Fibroblast of pulmonary artery (primary cell): ENCODE data around the gene RBM6.
A peak's percentile ranks its signal among the peaks of the same experiment; 100 is the strongest.

Experiments
- DNase-seq: peaks from one replicate; pipeline ENCODE4 v3.0.0-alpha.2; 2010; ENCODE audit warnings: low read depth
- H3K4me3 ChIP-seq: replicated peaks from 2 replicates; pipeline ENCODE4 v1.5.1; 2011; ENCODE audit warnings: low read depth, mild to moderate bottlenecking, control low read depth, low read length, moderate library complexity
- TF ChIP-seq, protein P1 (sequence below): IDR thresholded peaks from 2 replicates; pipeline ENCODE4 v1.5.1; 2011; ENCODE audit warnings: mild to moderate bottlenecking, control low read depth, low read length, inconsistent platforms; ENCODE audit errors: missing control alignments

Gene RBM6

DNA sequence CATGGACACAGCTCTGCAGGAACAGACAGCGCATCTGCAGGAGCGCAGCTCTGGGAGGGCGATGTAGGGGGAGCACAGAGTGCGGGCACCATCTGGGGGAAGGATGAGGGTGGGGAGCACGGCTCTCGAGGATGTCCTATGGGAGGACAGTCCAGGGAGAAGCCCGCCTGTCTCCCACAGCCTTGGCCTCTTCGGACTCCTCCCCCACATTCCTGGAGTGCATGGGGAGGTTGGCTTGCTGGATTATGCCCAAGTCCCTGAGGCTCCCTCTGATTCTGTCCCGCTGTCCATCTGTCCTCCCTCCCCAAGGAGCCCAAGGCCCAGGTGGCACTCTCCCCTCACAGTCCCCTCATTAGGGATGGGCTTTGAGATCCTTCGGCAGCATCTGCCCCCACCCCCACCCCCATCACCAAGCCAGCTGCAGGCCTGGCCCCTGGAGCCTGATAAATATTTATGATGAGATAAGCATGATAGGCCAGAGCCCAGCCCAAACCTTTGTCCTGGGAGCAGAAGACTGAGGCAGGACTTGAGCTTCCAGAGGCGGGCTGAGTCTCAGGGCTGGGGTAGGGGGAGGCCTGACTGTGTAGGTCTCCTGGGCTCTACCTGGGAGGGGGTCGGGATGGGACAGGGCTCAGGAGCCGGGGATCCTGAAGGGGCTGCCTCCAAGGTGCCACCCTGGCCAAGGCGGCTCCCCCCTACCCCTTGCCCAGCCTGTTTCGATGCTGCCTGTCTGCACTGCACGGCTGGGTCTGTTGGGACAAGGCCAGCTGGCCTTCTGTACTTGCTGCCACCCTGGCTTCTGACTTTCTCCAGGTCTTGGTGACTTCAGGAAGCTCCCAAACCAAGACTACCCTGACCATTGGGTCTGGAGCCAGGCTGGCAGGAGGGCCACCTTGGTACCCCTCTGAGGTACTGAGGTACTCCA lies 186.6 kb downstream of the RBM6 start:
- no peak overlapping the region for H3K4me3 ChIP-seq
- TF ChIP-seq, protein P1, sequence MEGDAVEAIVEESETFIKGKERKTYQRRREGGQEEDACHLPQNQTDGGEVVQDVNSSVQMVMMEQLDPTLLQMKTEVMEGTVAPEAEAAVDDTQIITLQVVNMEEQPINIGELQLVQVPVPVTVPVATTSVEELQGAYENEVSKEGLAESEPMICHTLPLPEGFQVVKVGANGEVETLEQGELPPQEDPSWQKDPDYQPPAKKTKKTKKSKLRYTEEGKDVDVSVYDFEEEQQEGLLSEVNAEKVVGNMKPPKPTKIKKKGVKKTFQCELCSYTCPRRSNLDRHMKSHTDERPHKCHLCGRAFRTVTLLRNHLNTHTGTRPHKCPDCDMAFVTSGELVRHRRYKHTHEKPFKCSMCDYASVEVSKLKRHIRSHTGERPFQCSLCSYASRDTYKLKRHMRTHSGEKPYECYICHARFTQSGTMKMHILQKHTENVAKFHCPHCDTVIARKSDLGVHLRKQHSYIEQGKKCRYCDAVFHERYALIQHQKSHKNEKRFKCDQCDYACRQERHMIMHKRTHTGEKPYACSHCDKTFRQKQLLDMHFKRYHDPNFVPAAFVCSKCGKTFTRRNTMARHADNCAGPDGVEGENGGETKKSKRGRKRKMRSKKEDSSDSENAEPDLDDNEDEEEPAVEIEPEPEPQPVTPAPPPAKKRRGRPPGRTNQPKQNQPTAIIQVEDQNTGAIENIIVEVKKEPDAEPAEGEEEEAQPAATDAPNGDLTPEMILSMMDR, result no peak
- peak; percentile 70 for DNase-seq
